GM23248 (cell line): ENCODE results near the gene RIT2. TPM values are rescaled to one million over a fixed set of nuclear protein-coding genes. Genes with fewer than 3 reads are reported as not detected.

Source experiments
- DNase-seq: peaks from one replicate; pipeline ENCODE4 v3.0.0-alpha.2; 2015
- H2AFZ ChIP-seq: fragments of 200-600 bp; sonication (generic); 2 replicates; pipeline ENCODE4 v1.6.1; 2016; ENCODE audit warnings: antibody characterized with exemption
- H3F3A ChIP-seq: fragments of 200-600 bp; sonication (generic); 2 replicates; pipeline ENCODE4 v1.6.1; 2016; ENCODE audit warnings: mild to moderate bottlenecking, antibody characterized with exemption, mixed run types; ENCODE audit not compliant: insufficient read depth
- H3K27ac ChIP-seq: fragments of 200-600 bp; sonication (generic); 2 replicates; pipeline ENCODE4 v1.5.1; 2016; ENCODE audit warnings: mild to moderate bottlenecking
- H3K27me3 ChIP-seq: fragments of 200-600 bp; sonication (generic); replicated peaks from 2 replicates; pipeline ENCODE4 v1.6.1; 2016; ENCODE audit warnings: mild to moderate bottlenecking; ENCODE audit not compliant: insufficient read depth
- H3K36me3 ChIP-seq: fragments of 200-600 bp; sonication (generic); 2 replicates; pipeline ENCODE4 v1.6.1; 2016; ENCODE audit warnings: low read depth, mild to moderate bottlenecking
- H3K4me1 ChIP-seq: fragments of 200-600 bp; sonication (generic); 2 replicates; pipeline ENCODE4 v1.6.1; 2016; ENCODE audit warnings: mild to moderate bottlenecking; ENCODE audit not compliant: insufficient read depth
- H3K4me2 ChIP-seq: fragments of 200-600 bp; sonication (generic); one replicate; pipeline ENCODE4 v1.6.1; 2016; ENCODE audit warnings: mild to moderate bottlenecking; ENCODE audit not compliant: unreplicated experiment
- H3K4me3 ChIP-seq: fragments of 200-600 bp; sonication (generic); 2 replicates; pipeline ENCODE4 v1.5.1; 2016; ENCODE audit warnings: mild to moderate bottlenecking
- H3K79me2 ChIP-seq: fragments of 200-600 bp; sonication (generic); 2 replicates; pipeline ENCODE4 v1.6.1; 2016; ENCODE audit warnings: mild to moderate bottlenecking; ENCODE audit not compliant: insufficient read depth
- H3K9ac ChIP-seq: fragments of 200-600 bp; sonication (generic); 2 replicates; pipeline ENCODE4 v1.6.1; 2016; ENCODE audit warnings: mild to moderate bottlenecking
- H3K9me2 ChIP-seq: fragments of 200-600 bp; sonication (generic); 2 replicates; pipeline ENCODE4 v1.6.1; 2016; ENCODE audit warnings: mixed run types, mild to moderate bottlenecking, moderate library complexity; ENCODE audit not compliant: insufficient read depth
- H3K9me3 ChIP-seq: fragments of 200-600 bp; sonication (generic); one replicate; pipeline ENCODE4 v1.6.1; 2017; ENCODE audit warnings: low read depth
- H4K20me1 ChIP-seq: fragments of 200-600 bp; sonication (generic); 2 replicates; pipeline ENCODE4 v1.6.0; 2016; ENCODE audit not compliant: insufficient read depth
- EZH2 ChIP-seq: fragments of 200-600 bp; sonication (generic); IDR thresholded peaks from 2 replicates; pipeline ENCODE4 v1.6.1; 2018; ENCODE audit warnings: antibody characterized with exemption, mild to moderate bottlenecking; ENCODE audit not compliant: insufficient read depth, poor library complexity, severe bottlenecking
- EZH2phosphoT487 ChIP-seq: fragments of 200-600 bp; sonication (generic); IDR thresholded peaks from 2 replicates; pipeline ENCODE4 v1.6.1; 2018; ENCODE audit warnings: antibody characterized with exemption, moderate library complexity, mild to moderate bottlenecking, low read depth; ENCODE audit not compliant: insufficient read depth
- WGBS, 2 experiments: methylation state at CpG; one replicate each; pipeline ENCODE4 v1.1.6; 2015 to 2017; ENCODE audit warnings: low lambda C conversion rate in 2 of 2, low coverage in 1 of 2; ENCODE audit errors: missing lambda C conversion rate in 2 of 2; 5-methylcytosine and 5-hydroxymethylcytosine counted together
- in situ Hi-C: fragments of 300-500 bp; cut with MboI; formaldehyde crosslinking; loops from 2 replicates; pipeline ENCODE4 v1.15.0; 2020
- polyA plus RNA-seq: library from polyadenylated mRNA; unstranded; fragments of >200 nt; fragmentation: Nextera tagmentation; extraction: Ambion mirVana; gene quantifications from 2 replicates; pipeline ENCODE4 v1.2.1, GENCODE V29; 2016
- total RNA-seq: library from RNA; depleted of rRNA; stranded (reverse); fragments of >200 nt; shearing (Covaris generic); gene quantifications from 2 replicates; pipeline ENCODE4 v1.2.3, GENCODE V29; 2014

The RIT2 gene
- total and polyA plus RNA-seq, 2 experiments from 2014 or later, result not detected

DNA sequence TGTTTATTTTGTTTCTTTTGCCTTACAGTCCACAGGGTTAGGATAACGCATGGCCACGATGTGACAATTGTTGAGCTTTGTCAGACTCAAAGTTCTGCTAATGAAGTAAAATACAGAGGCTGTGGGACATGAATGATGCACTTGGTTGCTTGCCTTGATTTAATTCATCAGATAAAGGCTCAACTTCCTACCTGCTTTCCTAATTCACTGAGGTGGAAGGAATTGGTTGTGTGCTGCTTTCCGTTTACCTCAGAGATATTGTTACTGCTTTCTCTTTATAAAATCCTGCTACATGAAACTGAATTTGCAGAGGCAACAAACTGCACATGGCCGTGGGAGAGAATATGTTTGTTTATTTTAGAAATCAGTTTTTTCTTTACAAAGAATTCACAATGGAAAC is 6.6 kb downstream of the RIT2 start:
- no peak overlapping the region for H3K4me3 ChIP-seq
- no peak overlapping the region for H3K4me2 ChIP-seq
- H3K27ac ChIP-seq, result no peak overlapping the region
- no peaks in the 10 kb centered on the region for H3F3A ChIP-seq
- 62 to 63% methylated on average over 4 of the region's 4 CpGs for WGBS, 2 experiments
- no peak for DNase-seq
- no peaks in the 10 kb centered on the region for H3K36me3 ChIP-seq
- no peaks in the 10 kb centered on the region for H4K20me1 ChIP-seq
- H2AFZ ChIP-seq, result no peak overlapping the region
- no peaks in the 10 kb centered on the region for H3K4me1 ChIP-seq
- H3K79me2 ChIP-seq, result no peaks in the 10 kb centered on the region
- no peaks in the 10 kb centered on the region for H3K9me2 ChIP-seq
- H3K9me3 ChIP-seq, result no peaks in the 10 kb centered on the region
- in situ Hi-C loops, result no loop called here
- TF ChIP-seq EZH2phosphoT487, result no peak
- TF ChIP-seq EZH2, result no peak
- H3K9ac ChIP-seq, result no peak overlapping the region
- no peaks in the 10 kb centered on the region for H3K27me3 ChIP-seq

- Histone ChIP-seq H4K20me1 (no peaks in the 10 kb centered on the region), H3K27ac (no peak overlapping the region), H3K9me3 (no peaks in the 10 kb centered on the region), H3F3A (no peaks in the 10 kb centered on the region), H3K36me3 (no peaks in the 10 kb centered on the region), H3K9me2 (no peaks in the 10 kb centered on the region), H3K9ac (no peak overlapping the region), H3K4me2 (no peak overlapping the region), H3K79me2 (no peaks in the 10 kb centered on the region), H3K4me1 (no peaks in the 10 kb centered on the region), H3K27me3 (no peaks in the 10 kb centered on the region), H3K4me3 (no peak overlapping the region), H2AFZ (no peak overlapping the region)
- in situ Hi-C loops, result no loop called here
- no peak for DNase-seq
- no peak for TF ChIP-seq EZH2
- no peak for TF ChIP-seq EZH2phosphoT487
- 44 to 47% methylated on average over 4 of the region's 4 CpGs for WGBS, 2 experiments
Observed at GRCh38 chr18:43108469-43108868, 7.0 kb downstream of the RIT2 start.

- Histone ChIP-seq H3K9me3 (no peaks in the 10 kb centered on the region), H3K27me3 (no peaks in the 10 kb centered on the region; the same call in 1 of the 2 replicates), H3K4me1 (no peaks in the 10 kb centered on the region), H3K79me2 (no peaks in the 10 kb centered on the region), H3K9me2 (no peaks in the 10 kb centered on the region), H3K4me2 (no peak overlapping the region), H3F3A (no peaks in the 10 kb centered on the region), H3K4me3 (no peak overlapping the region), H2AFZ (no peak overlapping the region), H3K27ac (no peak overlapping the region), H3K36me3 (no peaks in the 10 kb centered on the region), H4K20me1 (no peaks in the 10 kb centered on the region), H3K9ac (no peak overlapping the region)
- 26 to 43% methylated on average over 2 of the region's 2 CpGs for WGBS, 2 experiments
- in situ Hi-C loops, result no loop called here
- DNase-seq, result no peak
- no peak for TF ChIP-seq EZH2phosphoT487
- no peak for TF ChIP-seq EZH2
Observed at GRCh38 chr18:43093646-43094045, 21.8 kb downstream of the RIT2 start.

DNA sequence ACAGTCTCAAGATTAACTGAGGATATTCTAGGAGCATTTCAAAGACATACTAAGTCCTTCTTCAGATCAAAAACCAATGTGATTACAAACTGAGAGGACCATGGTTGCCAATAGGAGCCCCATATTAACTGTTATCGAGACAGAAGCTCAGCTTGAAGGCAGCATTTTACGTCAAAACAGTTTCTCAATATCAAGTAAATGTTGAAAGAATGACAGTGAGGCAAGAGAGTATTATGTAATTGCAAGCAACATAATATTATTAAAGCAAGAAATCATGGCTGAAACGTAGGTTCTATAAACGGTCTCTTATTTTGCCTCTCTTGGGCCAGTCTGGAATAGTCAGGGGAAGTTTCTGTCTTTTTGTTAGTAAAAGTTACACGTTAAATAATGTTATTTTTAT is 22.9 kb downstream of the RIT2 start:
- H3K4me1 ChIP-seq, result no peaks in the 10 kb centered on the region
- no peak overlapping the region for H3K4me3 ChIP-seq
- no peaks in the 10 kb centered on the region for H3K9me3 ChIP-seq
- no peak overlapping the region for H3K9ac ChIP-seq
- no peaks in the 10 kb centered on the region for H3K9me2 ChIP-seq
- H3K36me3 ChIP-seq, result no peaks in the 10 kb centered on the region
- no peak overlapping the region for H3K4me2 ChIP-seq
- in situ Hi-C loops, result no loop called here
- no peak for DNase-seq
- 35 to 43% methylated on average over 5 of the region's 5 CpGs for WGBS, 2 experiments
- H3K27me3 ChIP-seq, result no peaks in the 10 kb centered on the region; the same call in 1 of the 2 replicates
- no peaks in the 10 kb centered on the region for H3F3A ChIP-seq
- H3K79me2 ChIP-seq, result no peaks in the 10 kb centered on the region
- no peaks in the 10 kb centered on the region for H4K20me1 ChIP-seq
- H3K27ac ChIP-seq, result no peak overlapping the region
- TF ChIP-seq EZH2 (no peak), EZH2phosphoT487 (no peak)
- H2AFZ ChIP-seq, result no peak overlapping the region

DNA sequence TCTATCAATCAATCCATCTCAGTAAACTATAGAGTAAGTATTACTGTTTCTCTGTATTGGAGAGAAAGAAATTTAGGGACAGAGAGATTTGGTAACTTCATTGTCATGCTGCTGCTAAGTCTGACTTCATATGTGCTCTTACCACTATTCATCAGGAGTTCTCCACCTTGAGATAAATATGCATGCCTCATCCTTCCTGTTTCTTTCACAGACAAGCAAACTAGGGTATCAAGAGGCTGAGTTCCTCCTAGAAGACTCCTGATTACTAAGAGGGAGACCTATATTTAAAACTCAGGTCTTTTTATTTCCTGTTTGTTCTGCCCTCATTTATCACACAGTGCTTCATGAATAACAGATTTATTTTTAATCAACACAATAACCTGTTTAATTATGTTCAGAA is 34.1 kb downstream of the RIT2 start:
- no peaks in the 10 kb centered on the region for H3K27me3 ChIP-seq
- H3F3A ChIP-seq, result no peaks in the 10 kb centered on the region
- no peak overlapping the region for H3K27ac ChIP-seq
- no peaks in the 10 kb centered on the region for H4K20me1 ChIP-seq
- H3K79me2 ChIP-seq, result no peaks in the 10 kb centered on the region
- H3K4me3 ChIP-seq, result no peak overlapping the region
- H3K9ac ChIP-seq, result no peak overlapping the region
- no peaks in the 10 kb centered on the region for H3K9me3 ChIP-seq
- no peak overlapping the region for H3K4me2 ChIP-seq
- in situ Hi-C loops, result no loop called here
- H3K36me3 ChIP-seq, result no peaks in the 10 kb centered on the region
- no peak for DNase-seq
- no peaks in the 10 kb centered on the region for H3K9me2 ChIP-seq
- H2AFZ ChIP-seq, result no peak overlapping the region
- no peak for TF ChIP-seq EZH2phosphoT487
- no peak for TF ChIP-seq EZH2
- H3K4me1 ChIP-seq, result no peaks in the 10 kb centered on the region
